OCI-LY1 (cell line): Measurements from ENCODE around the gene ODAD2.

ENCODE experiments used
- CTCF ChIP-seq: fragments of 200-600 bp; sonication (generic), shearing (Covaris generic); IDR thresholded peaks from 2 replicates; pipeline ENCODE4 v1.5.1; 2017; ENCODE audit warnings: mild to moderate bottlenecking, antibody characterized with exemption, low read length, moderate library complexity, mixed read lengths
- EZH2 ChIP-seq: fragments of 200-600 bp; sonication (generic), shearing (Covaris generic); IDR thresholded peaks from 2 replicates; pipeline ENCODE4 v1.8.0; 2017; ENCODE audit warnings: borderline replicate concordance, mixed run types, mild to moderate bottlenecking, antibody characterized with exemption, low read length, moderate library complexity, mixed read lengths

DNA sequence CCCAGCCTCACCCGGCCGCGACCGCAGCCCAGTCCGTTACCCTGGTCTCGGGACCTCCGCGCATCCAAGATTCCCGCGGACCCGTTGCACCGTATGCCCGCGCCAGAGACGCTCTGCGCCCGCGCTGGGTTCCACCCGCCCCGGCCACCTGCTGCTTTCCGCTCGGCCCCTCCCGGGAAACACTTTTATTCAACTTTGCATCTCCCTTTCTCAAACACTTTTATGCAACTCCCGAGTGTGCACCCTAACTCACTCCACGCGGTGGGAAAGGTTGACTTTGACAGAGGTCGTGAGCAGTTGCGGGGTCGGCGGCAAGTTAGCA lies at the start of gene ODAD2:
- TF ChIP-seq EZH2 = no peak
- TF ChIP-seq CTCF = no peak
